HT-29 (cell line): Measurements from ENCODE around the gene VWA1. TPM values are rescaled to one million over a fixed set of nuclear protein-coding genes. Genes with fewer than 3 reads are reported as not detected.
"Not testable (repeated sequence)": the region's sequence is repeated elsewhere in the genome, so short reads cannot be mapped to it uniquely, and the experiment has no call there.

Experiments used
- DNase-seq: peaks from one replicate; pipeline ENCODE4 v3.0.0-alpha.2; 2015; ENCODE audit warnings: low spot score
- total RNA-seq: library from RNA; depleted of rRNA; stranded (reverse); fragments of >200 nt; shearing (Covaris generic); gene quantifications from 2 replicates; pipeline ENCODE4 v1.2.3, GENCODE V29; 2014

The VWA1 gene
- total RNA-seq, 1 experiment from 2014 or later: 232 TPM

GRCh38 chr1:1423245-1423597 is 12.3 kb upstream of the VWA1 start:
- DNase-seq: no peak

- no peak for DNase-seq
Observed at GRCh38 chr1:1424707-1425106, 10.8 kb upstream of the VWA1 start.

- DNase-seq: no peak
Observed at GRCh38 chr1:1425426-1425752, 10.1 kb upstream of the VWA1 start.

- DNase-seq: peak; percentile 40
Observed at GRCh38 chr1:1425753-1426495, 9.6 kb upstream of the VWA1 start.

- peak; percentile 25 for DNase-seq
Observed at GRCh38 chr1:1426496-1427105, 8.9 kb upstream of the VWA1 start.

- DNase-seq: no peak
Observed at GRCh38 chr1:1427106-1427819, 8.2 kb upstream of the VWA1 start.

GRCh38 chr1:1427820-1428148 is 7.7 kb upstream of the VWA1 start:
- no peak for DNase-seq

- DNase-seq: no peak
Observed at GRCh38 chr1:1428174-1428573, 7.3 kb upstream of the VWA1 start.

- DNase-seq: not testable (repeated sequence)
Observed at GRCh38 chr1:1428967-1429366, 6.5 kb upstream of the VWA1 start.

GRCh38 chr1:1429671-1430073 is 5.8 kb upstream of the VWA1 start:
- DNase-seq: no peak

GRCh38 chr1:1430114-1430982 is 5.1 kb upstream of the VWA1 start:
- DNase-seq: peak; percentile 76

- no peak for DNase-seq
Observed at GRCh38 chr1:1430992-1431844, 4.3 kb upstream of the VWA1 start.

GRCh38 chr1:1431845-1432273 is 3.6 kb upstream of the VWA1 start:
- DNase-seq: peak; percentile 92

- DNase-seq: peak; percentile 42
Observed at GRCh38 chr1:1432274-1432950, 3.1 kb upstream of the VWA1 start.

GRCh38 chr1:1432951-1433803 is 2.3 kb upstream of the VWA1 start:
- DNase-seq: peak; percentile 94

- DNase-seq: peak; percentile 73
Observed at GRCh38 chr1:1433804-1434130, 1.7 kb upstream of the VWA1 start.

- peak; percentile 61 for DNase-seq
Observed at GRCh38 chr1:1434131-1434823, 1.2 kb upstream of the VWA1 start.

GRCh38 chr1:1434824-1435105 is 725 bp upstream of the VWA1 start:
- no peak for DNase-seq

- peak; percentile 39 for DNase-seq
Observed at GRCh38 chr1:1435911-1436629, 580 bp downstream of the VWA1 start.
